GM19035 (cell line): ENCODE results near the gene PTOV1.
A peak's percentile ranks its signal among the peaks of the same experiment; 100 is the strongest.

Source experiments
- ATAC-seq: cut with Tn5 transposase; IDR thresholded peaks from one replicate; pipeline ENCODE4 v1.9.1; 2021; ENCODE audit not compliant: unreplicated experiment

PTOV1 gene

GRCh38 chr19:49850487-49851342 is at the start of gene PTOV1:
PTOV1 (plus strand) TSS chr19:49851159.
- peak; percentile 82 for ATAC-seq

- ATAC-seq = no peak
Measured at GRCh38 chr19:49801401-49801888, 49.5 kb upstream of the PTOV1 start.

- ATAC-seq = no peak
Measured at GRCh38 chr19:49801966-49802661, 48.8 kb upstream of the PTOV1 start.

GRCh38 chr19:49802836-49803528 is 48.0 kb upstream of the PTOV1 start:
- no peak for ATAC-seq

- ATAC-seq = no peak
Measured at GRCh38 chr19:49803529-49803856, 47.5 kb upstream of the PTOV1 start.

- no peak for ATAC-seq
Measured at GRCh38 chr19:49805822-49806619, 44.9 kb upstream of the PTOV1 start.

GRCh38 chr19:49806620-49806959 is 44.4 kb upstream of the PTOV1 start:
- no peak for ATAC-seq

- no peak for ATAC-seq
Measured at GRCh38 chr19:49807058-49807903, 43.7 kb upstream of the PTOV1 start.

GRCh38 chr19:49807904-49808675 is 42.9 kb upstream of the PTOV1 start:
- ATAC-seq = no peak

- ATAC-seq = no peak
Measured at GRCh38 chr19:49808711-49809159, 42.2 kb upstream of the PTOV1 start.

- no peak for ATAC-seq
Measured at GRCh38 chr19:49809160-49809940, 41.6 kb upstream of the PTOV1 start.

GRCh38 chr19:49809941-49810389 is 41.0 kb upstream of the PTOV1 start:
- no peak for ATAC-seq

- ATAC-seq = no peak
Measured at GRCh38 chr19:49811328-49811727, 39.6 kb upstream of the PTOV1 start.

- ATAC-seq = no peak
Measured at GRCh38 chr19:49812452-49812996, 38.4 kb upstream of the PTOV1 start.

GRCh38 chr19:49812997-49813861 is 37.7 kb upstream of the PTOV1 start, which contains the start of gene FUZ:
FUZ (minus strand) TSS chr19:49813292; CDS start chr19:49813106, 186 bp downstream.
- peak; percentile 58 for ATAC-seq

- no peak for ATAC-seq
Measured at GRCh38 chr19:49814010-49814409, 36.9 kb upstream of the PTOV1 start.

- ATAC-seq = no peak
Measured at GRCh38 chr19:49816590-49816989, 34.4 kb upstream of the PTOV1 start.
